Measurements from ENCODE around the gene TPH2.

TPH2 gene

GRCh38 chr12:71958993-71959578 is 20.4 kb downstream of the TPH2 start:
- no peak for DNase-seq (ENCODE audit: low read depth)

- DNase-seq (ENCODE audit: low read depth) = no peak
Observed at GRCh38 chr12:71967211-71967610, 28.6 kb downstream of the TPH2 start.

DNA sequence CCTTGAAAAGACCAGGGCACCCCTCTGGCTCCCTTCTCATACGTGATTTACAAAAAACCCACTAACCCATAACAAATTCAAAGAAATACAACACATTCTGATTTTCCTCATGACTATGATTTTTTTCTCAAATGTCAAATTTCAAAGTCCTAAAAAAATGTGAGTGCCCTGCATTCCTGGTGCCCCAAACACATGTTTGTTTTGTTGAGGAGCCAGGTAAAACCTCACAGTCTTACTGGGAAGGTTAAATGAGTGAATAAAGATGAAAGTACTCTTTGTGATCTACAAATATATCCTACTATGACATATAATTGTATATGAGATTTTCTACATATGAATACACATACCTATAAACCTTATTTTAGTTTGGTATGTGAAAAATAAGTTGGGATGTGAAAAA is 30.7 kb downstream of the TPH2 start:
- DNase-seq (ENCODE audit: low read depth) = no peak

GRCh38 chr12:71970031-71970430 is 31.4 kb downstream of the TPH2 start:
- no peak for DNase-seq (ENCODE audit: low read depth)

DNA sequence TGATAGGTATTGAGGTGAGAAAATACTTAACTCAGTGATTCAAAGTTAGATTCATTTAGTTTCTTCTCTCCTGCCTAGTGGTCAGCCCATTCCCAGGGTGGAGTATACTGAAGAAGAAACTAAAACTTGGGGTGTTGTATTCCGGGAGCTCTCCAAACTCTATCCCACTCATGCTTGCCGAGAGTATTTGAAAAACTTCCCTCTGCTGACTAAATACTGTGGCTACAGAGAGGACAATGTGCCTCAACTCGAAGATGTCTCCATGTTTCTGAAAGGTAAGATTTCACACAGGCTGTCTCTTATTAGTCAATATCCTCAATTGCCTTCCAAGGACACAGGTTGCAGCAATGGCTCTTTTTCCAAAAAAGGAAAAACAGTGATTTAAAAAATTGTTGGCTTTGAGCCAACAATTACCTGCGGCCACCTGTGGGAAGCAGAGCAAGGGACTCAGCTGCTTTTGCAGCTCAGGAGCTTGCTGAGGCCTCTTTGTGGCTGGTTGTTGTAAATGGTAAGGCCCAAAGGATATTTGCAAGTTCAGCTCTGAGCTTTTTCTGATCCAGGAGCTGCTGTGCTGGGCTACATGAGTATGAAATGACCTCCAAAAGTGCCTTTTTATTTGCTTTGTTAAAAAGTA is 33.9 kb downstream of the TPH2 start:
- DNase-seq (ENCODE audit: low read depth) = no peak

DNA sequence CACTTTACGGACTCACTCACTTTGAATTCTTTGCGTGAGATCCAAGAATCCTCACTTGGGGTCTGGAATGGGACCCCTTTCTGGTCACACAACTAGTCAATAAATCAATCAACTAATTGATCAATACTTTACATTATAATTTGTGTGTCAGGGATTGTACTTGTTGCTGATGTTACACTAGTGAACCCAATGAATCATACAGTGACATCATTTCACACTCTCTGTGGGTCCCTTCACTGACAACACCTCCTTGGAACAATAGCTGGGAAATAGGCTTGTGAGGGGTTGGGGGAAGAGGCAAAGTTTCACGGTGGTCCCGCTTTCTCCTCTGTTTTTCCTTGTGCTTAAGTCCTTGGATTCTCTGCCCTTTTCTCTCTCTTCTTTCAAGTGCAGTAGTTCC is 35.0 kb downstream of the TPH2 start:
- no peak for DNase-seq (ENCODE audit: low read depth)

GRCh38 chr12:71980538-71980937 is 41.9 kb downstream of the TPH2 start:
- no peak for DNase-seq (ENCODE audit: low read depth)

- DNase-seq (ENCODE audit: low read depth) = no peak
Observed at GRCh38 chr12:71981149-71981548, 42.5 kb downstream of the TPH2 start.

DNA sequence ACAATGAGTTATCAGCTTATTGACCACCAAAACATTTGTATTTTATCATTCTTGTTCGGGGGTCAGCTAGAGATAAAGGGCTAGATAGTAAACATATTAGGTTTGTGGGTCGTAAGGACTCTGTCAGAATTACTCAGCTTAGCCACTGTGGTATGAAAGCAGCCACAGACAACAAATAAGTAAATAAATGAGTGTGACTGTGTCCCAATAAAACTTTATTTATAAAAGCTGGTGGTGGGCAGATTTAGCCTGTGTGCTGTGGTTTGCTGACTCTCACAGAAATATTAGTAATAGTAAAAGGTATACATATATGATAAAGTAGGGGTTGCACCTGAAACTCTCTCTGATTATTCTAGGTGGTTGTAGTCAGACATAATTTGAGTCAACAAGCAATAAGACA is 56.1 kb downstream of the TPH2 start:
- no peak for DNase-seq (ENCODE audit: low read depth)

DNA sequence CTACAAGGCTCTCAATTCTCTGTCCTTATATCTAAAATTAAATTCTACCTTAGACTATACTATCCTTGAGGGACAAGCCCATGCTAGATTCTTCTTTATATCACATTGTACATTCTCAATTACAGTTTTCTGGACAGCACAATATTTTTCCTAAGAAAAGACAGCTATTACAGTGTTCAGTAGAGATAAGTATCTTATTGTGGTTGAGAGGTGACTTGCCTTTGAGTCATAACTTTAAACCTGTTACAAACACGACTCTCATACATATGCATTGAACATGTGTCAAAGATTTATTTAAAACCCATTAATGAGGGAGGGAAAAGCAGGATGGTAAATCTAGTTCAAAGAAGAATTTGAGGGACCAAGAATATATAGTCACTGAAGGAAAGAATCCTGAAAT is 61.1 kb downstream of the TPH2 start:
- DNase-seq (ENCODE audit: low read depth) = no peak

GRCh38 chr12:72000969-72001648 is 62.5 kb downstream of the TPH2 start:
- no peak for DNase-seq (ENCODE audit: low read depth)

- no peak for DNase-seq (ENCODE audit: low read depth)
Observed at GRCh38 chr12:72006766-72007165, 68.1 kb downstream of the TPH2 start.

DNA sequence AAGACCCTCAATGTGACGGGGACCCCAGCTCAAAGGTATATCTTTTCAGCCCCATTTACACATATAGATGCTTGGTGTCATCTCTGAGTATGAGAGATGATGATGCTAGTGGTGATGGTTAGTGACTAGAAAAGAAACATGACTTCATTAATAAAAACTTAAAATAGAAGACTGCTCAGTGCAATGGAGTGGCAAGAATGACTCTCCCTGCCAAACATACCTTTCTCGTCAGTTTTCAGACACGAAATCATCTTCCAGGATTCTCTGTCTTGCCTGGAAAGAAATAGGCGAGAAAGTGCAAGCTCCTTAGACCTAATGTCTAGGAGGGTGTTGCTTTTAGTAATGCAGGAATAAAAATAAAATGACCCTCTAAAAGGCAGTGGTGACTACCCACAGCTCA is 71.7 kb downstream of the TPH2 start:
- DNase-seq (ENCODE audit: low read depth) = no peak

DNA sequence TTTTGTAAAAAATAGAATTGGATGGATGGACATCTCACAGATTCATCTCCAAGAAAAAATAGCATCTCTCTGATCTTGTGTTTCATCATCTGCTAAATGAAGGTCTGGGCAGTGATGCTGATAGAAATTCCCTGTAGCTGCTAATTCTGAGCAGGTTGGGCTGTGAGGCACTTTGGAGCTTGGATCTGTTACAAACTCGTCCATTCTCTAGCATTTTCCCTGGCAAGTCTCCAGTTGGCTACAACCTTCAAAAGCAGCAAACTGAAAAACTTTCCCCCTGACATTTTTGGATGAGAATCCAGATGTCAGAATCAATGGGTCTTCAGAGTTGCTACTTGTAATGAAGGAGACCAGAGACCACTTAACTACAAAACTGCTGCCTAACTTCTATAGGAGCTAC is 72.7 kb downstream of the TPH2 start:
- DNase-seq (ENCODE audit: low read depth) = no peak

DNA sequence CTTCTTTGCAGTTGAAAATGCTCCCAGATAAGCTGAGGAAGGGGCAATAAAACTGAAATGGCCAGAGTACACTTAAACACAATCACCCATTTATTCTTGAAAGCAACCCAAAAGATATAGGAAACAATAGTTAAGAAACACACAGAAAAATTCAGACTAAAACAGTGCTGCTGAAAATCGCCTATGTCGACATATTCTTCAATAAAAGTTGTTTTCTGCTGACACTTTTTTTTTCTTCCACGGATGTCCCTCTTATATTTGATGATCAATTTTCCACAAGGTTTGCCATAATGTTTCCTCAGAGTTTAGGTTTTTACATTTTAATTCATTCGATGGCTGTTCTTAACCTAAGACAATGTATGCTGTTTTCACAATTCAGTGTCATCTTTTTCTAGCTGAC is 74.2 kb downstream of the TPH2 start:
- DNase-seq (ENCODE audit: low read depth) = no peak

DNA sequence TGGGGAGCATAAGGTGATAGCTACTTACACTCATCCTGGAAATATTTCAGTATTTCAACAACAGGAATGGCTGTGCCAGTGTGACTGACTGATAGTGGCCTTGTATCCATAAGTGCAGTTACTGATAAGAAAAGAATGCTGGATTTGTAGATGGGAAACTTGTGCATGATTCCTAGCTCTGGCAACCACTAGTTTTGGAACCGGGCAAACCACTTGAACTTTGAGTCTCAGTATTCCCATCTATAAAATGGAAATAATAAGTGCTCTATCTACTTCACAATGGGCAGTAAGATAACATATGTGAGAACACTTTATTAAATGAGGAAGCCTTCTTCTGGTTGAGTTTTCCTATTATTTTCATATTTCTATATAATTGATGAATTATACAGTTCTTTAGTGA is 77.2 kb downstream of the TPH2 start:
- DNase-seq (ENCODE audit: low read depth) = no peak

- peak; percentile 60 for DNase-seq (ENCODE audit: low read depth)
Observed at GRCh38 chr12:72017054-72017651, 78.5 kb downstream of the TPH2 start.

DNA sequence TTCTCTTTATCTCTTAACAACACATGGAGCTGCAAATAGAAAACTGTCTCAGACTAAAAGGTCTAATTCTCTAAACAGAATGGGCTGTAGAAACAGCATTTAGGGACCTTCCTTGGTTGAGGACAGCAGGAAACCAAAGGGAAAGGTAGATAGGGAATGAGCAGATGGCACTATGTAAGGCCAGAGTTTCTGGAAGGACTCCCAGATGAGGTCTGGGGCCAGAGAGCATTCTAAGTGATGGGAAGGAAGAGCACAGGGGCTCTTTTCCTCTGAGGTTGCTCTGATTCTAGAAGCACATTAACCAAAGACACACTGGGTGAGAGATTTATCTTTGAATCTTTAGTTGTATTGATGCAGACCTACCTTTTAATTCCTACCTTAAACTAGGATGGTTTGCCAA is 79.4 kb downstream of the TPH2 start:
- no peak for DNase-seq (ENCODE audit: low read depth)

DNA sequence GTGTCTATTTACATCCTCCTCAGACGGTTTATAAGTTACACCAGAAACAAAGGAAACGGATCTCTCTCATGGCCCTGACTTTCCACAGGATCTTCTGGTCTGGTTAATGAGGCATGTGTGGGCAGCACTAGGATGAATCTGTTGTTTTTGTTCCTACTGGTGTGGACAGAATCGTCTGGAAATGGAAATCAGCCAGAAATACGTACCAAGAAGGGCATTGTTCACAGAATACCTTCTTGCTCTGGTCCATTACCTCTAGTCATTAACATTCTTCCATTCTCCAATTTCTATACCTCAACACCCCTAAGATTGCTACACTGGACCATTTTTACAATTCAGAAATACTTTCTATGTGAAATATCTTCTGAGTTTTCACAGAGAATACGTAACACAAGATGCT is 86.0 kb downstream of the TPH2 start:
- no peak for DNase-seq (ENCODE audit: low read depth)

DNA sequence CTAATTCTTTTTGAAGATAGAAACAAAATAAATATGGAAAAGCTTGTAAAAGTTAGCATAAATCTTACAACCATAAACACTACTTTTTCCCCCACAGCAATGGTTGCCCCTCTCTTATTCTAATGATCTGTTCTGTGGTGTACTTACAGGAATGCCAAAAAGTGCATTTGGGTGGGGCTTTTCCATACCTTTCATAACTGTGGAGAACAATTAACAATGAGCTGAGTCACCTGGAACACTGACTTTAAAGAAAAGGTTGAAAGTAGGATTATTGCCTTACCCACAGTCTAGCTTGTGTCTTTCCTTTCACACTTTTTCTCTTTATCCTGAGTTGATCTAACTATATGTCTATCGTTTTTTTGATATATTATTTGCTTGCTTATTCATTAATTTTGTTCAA is 86.9 kb downstream of the TPH2 start:
- no peak for DNase-seq (ENCODE audit: low read depth)

DNA sequence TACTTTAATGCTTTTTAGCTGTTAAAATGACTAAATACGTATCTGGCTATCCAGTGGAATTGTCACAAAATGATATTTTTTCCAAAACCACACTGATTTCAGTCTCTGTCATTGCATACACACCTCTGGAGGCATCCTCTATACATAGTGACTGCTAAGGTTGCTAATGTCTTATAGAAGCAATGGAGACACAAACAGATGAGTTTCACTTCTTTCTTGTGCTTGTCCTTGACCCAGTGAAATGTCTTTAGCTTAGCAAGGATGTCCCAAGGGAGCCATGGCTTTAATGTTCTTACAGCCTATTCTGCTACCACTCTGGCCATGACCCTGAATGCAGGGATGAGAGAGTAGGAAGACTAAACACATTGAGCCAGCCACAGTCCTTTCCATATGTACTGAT is 90.3 kb downstream of the TPH2 start:
- DNase-seq (ENCODE audit: low read depth) = no peak

DNA sequence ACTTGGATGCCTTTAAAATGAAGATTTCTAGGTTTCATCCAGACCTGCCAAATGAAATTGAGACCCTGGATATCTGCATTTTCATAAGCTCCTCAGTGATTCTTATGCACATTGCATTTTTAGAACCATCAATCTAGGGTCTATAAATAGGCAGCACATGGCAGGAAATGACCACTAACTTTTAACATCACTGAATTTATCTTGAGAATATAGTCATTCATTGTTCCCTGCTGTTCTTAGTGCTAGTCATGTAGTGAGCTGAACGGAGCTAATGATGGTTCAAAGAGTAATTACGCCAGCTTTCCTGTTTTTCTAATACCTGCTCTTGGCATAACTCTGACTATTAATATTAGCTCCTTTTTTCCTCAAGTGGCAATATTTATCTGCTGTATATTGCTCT is 91.6 kb downstream of the TPH2 start:
- no peak for DNase-seq (ENCODE audit: low read depth)

- no peak for DNase-seq (ENCODE audit: low read depth)
Observed at GRCh38 chr12:72031066-72031465, 92.4 kb downstream of the TPH2 start.
